Hematopoietic multipotent progenitor cell treated with erythropoietin and hydrocortisone succinate and interleukin-3 and kit ligand, for 8 days (in vitro differentiated cells): ENCODE data around the gene TPCN1.

Experiments
- DNase-seq: peaks from one replicate; pipeline ENCODE4 v3.0.0-alpha.2; 2015

Gene TPCN1

DNA sequence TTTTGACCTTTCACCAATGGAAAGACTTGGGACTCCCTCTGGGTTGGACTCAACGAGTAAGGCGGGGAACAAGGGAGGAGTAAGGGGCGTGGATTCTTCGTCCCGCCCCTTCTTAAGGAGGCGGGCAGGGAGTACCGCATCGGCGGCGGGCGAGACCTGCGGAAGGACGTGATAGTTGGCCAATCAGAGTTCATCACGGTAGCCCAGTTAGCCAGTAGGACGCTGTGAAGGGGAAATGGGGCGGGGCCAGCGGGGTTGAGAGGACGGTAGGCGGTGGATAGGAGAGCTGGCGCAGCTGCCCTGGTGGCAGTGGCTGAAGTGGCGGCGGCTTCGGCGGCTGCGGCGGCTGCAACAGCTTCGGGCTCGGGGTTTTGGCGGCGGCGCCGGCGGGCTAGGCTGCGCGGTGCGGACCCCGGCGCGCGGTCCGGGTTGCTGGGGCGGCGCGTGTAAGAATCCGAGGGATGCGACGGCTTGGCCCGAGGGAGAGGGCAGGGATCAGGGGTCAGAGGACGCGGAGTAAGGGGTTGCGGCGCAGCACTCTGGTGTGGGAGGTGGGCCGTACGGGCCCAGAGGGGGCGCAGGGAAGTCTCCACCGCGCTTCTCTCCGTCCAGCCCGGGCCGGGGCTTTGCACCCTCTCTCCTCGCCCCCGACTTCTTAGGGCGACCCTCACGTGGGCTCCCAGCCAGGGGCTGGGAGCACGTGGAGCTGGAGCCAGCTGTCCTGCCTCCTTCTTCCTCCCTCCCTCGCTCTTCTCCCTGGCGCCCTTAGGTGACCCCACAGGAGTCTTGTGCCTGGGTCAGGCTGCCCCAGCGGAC is at the start of gene TPCN1:
Gene TPCN1 (plus strand): TSS at position 284 of the 816 bp plus-strand sequence. CDS start 5,389 bp downstream, outside the sequence.
- DNase-seq: peak; percentile 100

DNA sequence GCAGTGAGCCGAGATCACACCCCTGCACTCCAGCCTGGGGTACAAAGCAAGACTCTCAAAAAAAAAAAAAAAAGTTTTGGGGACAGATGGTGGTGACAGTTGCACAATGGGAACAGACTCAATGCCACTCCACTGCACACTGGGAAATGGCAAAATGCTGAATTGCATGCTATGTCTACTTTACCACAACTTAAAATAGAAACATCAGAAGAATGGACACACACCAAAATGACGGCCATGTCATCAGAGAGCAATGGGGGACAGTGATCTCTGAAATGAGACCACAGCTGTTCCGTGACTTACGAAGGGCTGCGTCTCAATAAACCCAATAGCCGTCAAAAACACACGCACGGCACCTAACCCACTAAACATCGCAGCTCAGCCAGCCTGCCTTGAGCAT is 49.7 kb upstream of the TPCN1 start:
- DNase-seq: no peak

DNA sequence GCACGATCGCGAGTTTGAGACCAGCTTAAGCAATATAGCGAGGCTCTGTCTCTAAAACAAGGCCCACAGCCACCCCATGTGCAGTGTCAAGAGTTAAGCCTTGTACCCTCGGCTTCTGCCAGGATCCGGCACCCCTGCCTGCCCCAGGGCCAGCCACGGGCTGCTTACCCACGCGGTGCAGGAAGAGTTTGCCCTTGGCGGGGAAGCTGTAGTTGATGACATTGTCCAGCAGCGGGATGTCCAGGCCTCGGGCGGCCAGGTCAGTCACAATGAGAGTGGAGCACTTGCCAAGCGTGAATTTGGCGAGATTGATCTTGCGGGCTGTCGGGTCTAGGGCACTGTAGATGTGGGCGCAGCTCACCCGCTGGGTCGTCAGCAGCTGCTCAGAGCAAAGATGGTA is 49.1 kb upstream of the TPCN1 start:
- DNase-seq: no peak

DNA sequence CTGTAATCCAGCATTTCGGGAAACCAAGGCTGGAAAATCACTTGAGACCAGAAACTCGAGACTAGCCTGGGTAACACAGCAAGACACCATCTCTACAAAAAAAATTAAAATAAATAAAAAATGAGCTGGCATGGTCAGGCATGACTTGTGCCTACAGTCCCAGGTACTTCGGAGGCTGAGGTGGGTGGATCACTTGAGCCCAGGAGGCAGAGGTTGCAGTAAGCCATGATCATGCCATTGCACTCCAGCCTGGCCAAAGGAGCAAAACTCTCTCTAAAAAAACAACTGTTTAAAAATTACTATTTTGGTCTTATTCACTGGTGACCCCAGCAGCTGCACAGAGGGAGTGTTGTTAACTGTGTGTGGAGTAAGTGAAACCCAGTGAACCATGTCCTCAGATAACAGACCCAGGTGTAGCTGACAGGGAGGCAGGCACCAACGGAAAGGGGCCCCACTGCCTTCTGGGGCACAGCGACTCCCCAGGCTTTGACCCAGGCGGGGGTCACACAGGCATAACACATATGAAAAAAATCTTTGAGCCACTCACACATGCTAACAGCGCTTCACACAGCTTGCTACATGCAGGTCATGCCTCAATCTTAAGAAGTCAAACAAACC is 48.1 kb upstream of the TPCN1 start:
- DNase-seq: no peak

DNA sequence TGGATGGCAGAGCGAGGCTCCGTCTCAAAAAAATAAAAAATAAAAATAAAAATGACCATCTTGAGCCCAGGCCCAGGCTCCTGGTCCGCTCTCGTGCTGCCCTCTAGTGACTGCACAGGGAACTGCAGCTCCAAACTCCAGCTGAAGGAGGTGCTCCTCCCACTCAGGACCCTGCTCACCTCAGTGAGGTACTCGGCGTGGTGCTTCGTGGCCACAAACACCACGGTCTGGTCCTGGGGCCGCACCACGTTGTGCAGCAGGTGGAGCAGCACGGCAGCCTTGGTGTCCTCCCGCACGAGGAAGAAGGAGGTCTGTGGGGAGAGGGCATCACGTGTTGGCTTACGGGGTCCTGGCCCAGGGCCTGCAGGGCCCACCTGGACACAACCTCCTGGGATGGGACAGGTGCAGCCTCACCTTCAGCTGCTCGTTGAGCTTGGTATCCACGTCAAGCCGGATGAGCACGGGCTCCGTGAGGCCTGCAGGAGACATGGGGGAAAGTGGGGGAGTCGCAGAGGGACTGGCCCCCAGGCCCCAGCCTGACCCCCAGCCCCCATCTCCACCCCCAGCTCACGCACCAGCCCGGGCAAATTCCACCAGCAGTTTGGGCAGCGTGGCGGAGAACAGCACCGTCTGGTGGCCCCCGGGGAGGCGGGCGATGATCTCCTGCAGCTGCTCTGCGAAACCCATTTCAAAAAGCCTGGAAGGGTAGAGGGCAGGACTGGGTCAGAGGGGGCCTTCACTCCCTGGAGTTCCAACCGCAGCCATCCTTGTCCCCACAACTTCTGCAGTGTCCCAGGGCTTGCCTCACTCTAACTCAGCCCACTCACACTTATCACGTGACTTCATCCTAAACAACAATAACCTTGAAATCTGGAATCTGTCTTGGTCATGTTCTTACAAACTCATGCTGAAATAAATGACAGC is 46.5 kb upstream of the TPCN1 start:
- DNase-seq: peak; percentile 67

DNA sequence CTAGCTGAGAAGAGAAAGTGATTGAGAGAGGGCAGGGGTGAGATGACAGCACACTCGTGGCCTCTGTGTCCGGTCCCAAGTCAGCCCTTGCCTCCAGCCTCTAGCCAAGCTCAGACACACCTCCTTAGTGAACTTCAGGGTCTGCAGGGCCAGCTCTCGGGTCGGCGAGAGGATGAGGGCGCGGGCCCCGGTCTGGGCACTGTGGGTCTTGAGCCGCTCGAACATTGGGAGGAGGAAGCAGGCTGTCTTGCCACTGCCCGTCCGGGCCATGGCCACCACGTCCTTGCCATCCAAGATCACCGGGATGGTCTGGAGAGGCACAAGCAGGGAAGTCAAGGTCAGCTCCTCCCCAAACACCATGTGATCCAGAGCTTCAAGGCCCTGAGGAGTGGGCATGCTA is 42.2 kb upstream of the TPCN1 start:
- no peak for DNase-seq

DNA sequence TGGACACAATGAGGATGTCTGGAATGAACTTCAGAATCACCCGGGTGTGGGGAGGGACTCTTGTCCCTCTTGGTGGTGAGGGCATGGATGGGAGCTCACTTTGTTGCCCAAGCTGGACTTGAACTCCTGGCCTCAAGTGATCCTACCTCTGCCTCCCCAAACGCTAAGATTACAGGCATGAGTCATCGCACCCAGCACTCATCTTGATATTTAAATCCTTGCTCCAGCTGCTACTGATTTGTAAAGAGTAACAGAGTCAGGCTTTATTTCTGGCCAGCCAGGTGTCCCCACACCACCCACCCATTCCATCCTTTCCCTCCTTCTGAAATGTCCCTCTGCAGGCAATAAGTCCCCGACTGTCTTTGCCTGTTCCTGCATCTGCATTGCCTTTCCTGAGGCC is 40.9 kb upstream of the TPCN1 start:
- no peak for DNase-seq

DNA sequence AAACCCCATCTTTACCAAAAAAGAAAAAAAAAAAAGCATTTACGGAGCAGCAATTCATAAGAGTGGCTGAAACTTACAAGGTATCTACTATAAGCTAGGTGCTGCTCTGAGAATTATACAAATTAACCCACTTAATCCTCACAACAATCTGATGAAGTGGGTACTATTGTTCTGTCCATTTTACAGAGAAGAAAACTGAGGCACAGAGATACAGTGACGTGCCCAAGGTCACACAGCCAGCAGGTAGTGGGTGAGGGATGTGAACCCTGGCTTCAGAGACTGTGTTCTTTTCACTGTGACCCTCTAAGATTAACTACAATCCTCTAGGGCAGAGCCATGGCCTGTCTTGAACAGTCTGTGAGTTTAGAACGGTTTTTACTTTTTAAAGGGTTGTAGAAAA is 39.3 kb upstream of the TPCN1 start:
- no peak for DNase-seq

DNA sequence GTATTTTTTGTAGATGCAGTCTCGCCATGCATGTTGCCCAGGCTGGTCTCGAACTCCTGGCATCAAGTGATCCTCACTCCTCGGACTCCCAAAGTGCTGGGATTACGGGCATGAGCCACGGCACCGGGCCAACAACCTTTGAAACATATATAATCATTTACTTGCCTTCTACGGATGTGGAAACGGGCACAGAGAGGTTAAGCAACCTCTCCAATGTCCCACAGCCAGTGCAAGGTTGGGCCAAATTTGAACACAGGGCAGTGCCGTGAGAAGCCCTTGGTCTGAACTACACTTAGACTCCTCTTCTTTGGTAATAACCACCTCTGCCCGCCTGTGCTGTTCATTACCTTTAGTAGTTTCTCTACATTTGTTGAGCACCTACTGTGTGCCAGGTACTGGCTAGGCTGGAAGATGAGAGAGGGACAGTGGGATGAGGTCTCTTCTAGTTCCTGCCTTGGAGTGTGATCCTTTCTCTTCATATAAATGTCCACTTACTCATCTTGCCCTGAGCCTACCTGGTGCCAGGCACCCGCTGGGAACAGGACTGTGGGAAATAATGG is 38.2 kb upstream of the TPCN1 start:
- DNase-seq: no peak

DNA sequence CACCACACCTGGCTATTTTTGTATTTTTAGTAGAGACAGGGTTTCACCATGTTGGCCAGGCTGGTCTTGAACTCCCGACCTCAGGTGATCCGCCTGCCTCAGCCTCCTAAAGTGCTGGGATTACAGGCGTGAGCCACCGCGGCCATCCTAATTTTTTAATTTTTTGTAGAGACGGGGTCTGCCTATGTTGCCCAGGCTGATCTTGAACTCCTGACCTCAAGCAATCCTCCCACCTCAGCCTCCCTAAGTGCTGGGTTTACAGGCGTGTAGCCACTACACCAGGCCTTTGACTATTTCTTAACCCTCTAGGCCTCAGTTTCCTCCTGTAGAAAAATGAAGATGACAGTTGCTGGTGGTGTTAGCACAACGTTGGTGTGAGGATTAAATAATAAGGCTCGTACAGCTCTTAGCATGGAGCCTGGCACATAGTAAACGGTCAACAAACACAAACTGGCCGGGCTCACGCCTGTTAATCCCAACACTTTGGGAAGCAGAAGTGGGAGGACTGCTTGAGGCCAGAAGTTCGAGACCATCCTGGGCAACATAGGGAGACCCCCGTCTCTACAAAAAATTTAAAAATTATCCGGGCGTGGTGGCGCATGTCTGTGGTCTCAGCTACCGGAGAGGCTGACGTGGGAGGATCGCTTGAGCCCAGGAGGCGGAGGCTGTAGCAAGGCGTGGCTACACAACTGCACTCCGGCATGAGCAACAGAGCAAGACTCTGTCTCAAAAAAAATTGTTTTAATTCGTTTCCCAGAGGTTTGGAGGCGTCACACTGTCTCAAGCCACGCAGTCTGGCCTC is 37.0 kb upstream of the TPCN1 start:
- DNase-seq: no peak

DNA sequence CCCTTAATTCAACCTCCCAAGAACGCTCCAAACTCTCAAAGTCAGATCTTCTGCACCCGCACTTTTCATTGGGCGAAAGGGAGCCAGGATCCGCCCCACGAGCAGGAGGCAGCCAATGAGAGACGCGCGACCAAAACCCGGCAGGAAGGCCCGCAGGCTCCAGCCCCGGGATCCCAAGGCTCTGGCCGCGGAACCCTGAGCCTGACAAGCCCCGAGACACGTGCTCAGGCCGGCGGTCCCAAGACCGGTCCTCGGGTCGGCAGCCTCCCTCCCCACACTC is 36.4 kb upstream of the TPCN1 start:
- DNase-seq: peak; percentile 94

DNA sequence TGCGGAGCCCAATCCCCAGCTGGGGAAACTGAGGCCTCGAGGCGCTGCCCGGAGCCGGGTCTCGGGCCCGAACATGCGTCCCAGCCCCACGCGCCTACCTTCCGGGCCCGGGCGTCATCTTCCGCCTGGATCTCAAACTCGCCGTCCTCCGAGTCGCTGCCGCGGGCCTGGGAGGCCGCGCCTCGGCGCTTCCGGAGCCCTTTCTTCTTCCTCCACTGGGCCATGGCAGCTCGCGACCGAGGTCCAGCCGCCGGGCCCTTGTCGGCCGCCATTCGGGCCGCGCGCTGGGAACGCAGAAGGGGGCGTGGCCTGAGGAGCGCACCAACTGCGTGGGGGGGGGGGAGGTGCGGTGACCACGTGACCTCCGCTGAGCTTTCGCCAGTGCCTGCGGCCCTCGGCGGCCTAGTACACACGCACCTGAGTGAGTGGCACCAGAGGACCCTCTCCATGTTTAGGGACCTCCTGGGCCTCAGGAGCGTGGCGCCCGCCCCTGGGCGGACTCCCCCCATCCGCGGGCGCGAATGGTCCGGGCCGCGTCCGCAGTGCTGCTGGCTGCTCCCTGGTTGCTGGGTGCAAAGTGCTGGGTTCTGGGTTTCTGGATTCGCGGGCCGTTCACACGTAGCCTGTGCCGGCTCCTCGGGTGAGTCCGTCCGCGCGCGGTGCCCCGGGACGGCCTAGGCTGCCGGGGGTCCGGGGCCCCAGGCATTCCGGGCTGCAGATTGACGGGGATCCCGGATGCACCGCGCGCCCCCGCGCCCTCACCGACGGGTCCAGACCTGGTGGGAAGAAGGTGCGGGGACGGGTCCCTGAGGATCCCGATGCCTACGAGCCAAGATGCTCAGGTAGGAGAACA is 35.9 kb upstream of the TPCN1 start, which contains the start of the genes DDX54 and RITA1:
Gene DDX54 (minus strand): TSS at position 299 of the 853 bp plus-strand sequence. CDS start 27 bp downstream, at position 272.
Gene RITA1 (plus strand): TSS at position 542 of the 853 bp plus-strand sequence. CDS start 1,026 bp downstream, outside the sequence.
- peak; percentile 78 for DNase-seq

DNA sequence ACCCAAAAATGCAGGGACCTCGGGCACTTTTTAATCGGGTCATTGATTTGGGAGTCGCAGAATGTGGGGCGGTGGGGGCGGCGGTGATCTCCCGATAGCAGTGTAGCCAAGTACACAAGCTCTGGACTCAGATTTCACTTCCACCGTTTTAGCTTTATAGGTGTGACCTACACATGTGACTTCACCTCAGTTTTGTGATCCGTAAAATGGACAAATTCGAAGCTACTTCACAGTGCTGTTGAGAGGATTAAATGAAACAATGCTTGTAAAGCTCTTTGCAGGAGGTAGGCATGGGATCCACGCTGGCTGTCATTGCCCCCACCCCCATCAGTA is 35.3 kb upstream of the TPCN1 start:
- DNase-seq: peak; percentile 57

DNA sequence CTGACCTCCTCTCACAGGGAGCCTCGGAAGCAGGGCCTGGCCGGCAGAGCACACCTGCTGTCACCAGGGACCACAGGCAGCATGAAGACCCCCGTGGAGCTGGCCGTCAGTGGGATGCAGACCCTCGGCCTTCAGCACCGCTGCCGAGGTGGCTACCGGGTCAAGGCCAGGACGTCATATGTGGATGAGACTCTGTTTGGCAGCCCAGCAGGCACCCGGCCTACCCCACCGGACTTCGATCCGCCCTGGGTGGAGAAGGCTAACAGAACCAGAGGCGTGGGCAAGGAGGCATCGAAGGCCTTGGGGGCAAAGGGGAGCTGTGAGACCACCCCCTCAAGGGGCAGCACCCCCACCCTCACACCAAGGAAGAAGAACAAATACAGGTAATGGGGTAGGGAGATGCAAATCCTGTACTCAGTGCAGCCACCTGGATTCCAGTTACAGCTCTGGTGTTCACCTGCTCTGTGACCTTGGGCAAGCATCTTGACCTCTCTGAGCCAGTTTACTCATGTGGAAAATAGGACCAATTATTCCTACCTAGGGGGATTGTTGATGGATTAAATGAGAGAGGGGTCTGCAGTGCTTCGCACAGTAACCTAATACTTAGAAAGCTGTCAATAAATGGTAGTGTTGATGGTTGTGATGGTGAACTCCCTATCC is 34.5 kb upstream of the TPCN1 start:
- DNase-seq: no peak

DNA sequence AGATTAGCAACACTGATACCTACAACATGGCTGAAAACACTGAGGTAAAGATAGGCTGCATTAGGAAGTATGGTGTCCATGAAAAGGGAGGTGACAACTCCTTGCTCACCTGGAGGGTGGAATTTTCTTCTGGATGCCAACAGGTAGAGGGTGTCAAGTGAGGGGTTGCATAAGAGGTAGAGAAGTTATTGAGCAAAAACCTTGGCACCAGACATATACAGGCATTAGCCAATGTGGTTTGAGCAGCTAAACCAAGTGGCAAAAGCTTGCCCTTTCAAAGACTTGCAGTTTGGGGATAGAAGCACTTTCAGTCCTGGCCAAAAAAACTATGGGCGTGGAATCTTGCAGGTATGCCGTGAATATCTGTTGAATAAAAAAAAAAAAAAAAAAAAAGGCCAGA is 31.9 kb upstream of the TPCN1 start:
- no peak for DNase-seq

DNA sequence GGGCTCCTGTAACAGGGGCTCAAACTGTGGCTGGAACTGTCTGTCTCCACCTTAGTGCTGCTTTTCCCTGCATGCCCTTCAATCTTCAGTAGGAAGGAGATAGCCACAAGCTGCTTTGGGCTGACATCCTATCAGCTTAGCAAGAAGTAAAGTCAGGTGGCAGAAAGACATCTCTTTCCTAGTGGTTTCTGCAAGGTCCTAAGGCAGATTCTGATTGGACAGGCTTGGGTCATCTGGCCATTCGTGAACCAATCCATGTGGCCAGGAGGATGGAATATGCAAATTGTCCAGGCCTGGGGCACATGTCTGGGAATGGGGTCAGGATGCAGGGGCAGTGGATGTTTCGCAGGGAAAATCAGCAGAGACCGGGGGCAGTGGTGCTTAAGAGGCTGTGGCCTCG is 30.5 kb upstream of the TPCN1 start:
- DNase-seq: peak; percentile 95

DNA sequence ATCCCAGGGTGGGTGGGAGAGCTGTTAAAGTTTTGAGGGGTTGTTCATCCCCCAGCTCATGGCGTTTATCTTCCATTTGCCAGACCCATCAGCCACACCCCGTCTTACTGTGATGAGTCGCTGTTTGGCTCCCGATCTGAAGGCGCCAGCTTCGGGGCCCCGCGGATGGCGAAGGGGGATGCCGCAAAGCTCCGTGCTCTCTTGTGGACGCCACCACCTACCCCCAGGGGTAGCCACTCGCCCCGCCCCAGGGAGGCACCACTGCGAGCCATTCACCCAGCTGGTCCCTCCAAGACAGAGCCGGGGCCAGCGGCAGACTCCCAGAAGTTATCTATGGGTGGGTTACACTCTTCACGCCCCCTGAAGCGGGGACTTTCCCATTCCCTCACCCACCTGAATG is 30.0 kb upstream of the TPCN1 start:
- DNase-seq: peak; percentile 89

DNA sequence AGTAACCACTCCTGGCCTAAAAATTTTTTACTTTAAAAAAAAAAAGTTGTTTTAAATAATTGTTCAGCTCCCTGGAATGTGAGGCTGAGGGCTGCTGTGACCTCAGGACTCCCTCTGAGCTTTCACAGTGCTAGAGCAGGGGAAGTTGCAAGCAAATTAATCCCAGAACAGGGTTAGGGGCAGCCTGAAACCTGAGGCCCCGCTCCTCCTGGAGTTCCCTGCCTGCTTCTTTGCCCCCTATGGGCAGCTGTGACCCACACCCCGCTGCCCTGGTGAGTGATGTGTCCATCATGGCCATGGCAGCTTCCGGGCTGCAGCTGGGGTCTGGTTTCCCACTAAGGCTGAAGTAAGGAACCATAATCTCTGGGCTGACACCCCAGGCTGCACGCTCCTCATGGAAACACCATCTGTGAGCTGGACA is 26.3 kb upstream of the TPCN1 start:
- DNase-seq: no peak

DNA sequence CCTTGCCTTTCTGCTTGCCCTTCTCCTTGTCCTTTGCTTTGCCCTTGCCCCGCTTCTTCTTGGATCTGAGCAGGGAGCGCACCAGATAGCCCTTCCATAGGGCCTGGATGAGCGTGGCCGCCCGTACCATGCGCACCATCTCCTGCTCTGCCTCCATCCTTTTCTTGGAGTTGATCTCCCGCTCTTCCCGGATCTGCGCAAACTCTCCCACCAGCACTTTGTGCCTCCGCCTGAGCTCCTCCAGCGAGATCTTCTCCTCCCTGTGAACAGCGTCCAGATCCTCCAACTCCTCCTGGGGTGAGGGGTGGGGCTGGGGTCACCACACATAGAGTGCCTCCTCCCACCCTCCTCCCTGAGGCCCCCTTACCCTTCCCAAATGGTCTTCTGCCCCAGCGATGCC is 25.7 kb upstream of the TPCN1 start:
- DNase-seq: no peak

DNA sequence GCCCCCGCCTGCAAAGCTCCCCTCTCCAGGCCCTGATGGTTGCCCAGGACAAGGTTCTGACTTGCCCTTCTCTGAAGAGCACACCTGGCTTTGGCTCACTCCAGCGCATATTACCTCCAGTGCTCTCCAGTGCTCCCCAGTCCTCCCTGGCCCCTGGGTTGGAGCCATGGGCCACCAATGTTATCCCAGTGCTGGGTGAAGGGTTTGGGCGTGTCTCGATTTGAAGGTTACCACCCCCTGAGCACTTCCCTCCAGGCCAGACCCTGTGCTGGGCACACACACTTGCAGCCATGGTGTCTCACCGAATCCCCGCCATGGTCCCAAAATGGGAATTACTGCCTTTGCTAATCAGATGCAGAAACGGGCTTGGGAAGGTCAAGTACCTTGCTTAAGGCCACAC is 24.7 kb upstream of the TPCN1 start:
- DNase-seq: no peak

DNA sequence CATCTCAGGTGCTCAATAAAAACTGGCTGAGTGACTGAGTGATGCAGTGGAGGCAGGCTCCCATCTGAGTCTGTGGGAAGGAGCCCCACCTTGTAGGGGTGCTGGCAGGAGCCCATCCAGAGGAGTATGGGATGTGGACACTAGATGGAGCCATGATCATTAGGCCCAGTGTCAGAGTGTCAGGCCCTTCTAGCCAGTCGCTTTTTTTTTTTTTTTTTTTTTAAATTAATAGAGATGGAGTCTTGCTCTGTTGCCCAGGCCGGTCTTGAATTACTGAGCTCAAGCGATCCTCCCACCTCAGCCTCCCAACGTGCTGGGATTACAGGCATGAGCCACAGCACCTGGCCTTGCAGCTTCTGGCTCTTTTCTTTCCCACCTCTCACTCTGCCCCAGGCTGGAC is 24.3 kb upstream of the TPCN1 start:
- peak; percentile 89 for DNase-seq
